HG03571 (cell line): Measurements from ENCODE around the gene WAPL.
"Not testable (repeated sequence)": the region's sequence is repeated elsewhere in the genome, so short reads cannot be mapped to it uniquely, and the experiment has no call there.

Source experiments
- ATAC-seq: cut with Tn5 transposase; IDR thresholded peaks from one replicate; pipeline ENCODE4 v1.9.1; 2021; ENCODE audit not compliant: unreplicated experiment

WAPL gene

DNA sequence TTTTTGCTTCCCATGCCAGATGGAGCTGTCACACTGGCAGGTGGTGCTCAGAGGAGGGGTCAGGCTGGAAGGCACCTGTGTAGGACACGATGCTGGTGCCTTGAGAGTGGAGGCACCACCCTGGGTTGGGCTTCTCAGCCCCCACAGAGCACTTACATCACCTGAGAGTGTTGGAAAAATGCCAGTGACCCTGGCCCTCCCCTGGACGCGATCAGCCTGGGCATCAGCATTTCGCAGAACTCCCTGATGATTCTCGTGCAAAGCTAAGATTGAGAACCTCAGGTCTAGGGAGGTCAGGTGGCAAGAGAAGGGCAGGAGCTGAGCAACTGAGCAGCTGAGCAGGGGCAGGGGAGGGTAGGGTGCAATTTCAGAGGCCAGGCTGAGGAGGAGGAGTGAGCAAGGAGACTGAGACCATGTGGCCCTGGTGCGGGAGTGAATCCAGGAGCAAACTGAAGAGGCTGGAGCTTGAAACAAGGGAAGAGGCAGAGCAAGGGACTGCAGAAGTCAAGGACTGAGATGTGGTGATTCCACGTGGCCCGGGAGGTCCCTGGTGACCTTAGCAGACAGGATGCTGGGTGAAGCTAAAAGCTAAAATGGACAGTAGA is 130.3 kb downstream of the WAPL start:
- ATAC-seq: no peak

DNA sequence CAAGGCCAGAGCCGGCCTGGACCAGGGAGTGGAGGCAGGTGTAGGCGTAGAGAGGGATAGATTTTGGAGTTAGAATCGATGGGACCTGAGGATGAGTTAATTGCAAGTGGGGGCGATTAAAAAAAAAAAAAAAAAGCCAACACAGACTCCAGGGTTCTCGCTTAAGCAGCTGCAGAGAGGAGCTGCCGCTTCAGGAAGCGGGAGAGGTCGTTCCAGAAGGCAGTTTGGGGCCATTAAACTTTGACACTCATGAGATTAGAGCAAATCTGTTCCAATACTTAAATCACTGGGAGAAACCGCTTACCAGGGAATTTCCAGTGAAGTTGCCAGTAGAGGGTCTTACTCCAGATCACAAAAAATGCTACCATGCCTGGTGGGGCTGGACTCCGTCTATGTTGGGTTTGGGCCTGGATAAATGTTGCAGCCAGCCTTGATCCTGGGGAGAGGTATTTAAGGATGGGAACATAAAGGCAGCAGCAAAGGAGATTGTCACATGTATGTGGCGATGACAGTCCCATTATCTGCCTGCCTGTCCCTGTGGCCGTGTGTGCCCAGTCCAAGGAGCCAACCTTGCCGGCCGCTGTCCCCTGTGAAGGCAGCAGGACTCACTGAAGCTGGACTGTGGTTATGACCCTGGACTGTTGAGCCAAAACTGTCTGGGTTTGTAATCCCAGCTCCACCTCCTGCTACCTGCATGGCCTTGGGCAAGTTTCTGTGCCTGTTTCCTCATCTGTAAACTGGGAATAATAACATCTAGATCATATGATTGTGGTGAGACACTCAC is 131.1 kb downstream of the WAPL start:
- ATAC-seq: no peak

DNA sequence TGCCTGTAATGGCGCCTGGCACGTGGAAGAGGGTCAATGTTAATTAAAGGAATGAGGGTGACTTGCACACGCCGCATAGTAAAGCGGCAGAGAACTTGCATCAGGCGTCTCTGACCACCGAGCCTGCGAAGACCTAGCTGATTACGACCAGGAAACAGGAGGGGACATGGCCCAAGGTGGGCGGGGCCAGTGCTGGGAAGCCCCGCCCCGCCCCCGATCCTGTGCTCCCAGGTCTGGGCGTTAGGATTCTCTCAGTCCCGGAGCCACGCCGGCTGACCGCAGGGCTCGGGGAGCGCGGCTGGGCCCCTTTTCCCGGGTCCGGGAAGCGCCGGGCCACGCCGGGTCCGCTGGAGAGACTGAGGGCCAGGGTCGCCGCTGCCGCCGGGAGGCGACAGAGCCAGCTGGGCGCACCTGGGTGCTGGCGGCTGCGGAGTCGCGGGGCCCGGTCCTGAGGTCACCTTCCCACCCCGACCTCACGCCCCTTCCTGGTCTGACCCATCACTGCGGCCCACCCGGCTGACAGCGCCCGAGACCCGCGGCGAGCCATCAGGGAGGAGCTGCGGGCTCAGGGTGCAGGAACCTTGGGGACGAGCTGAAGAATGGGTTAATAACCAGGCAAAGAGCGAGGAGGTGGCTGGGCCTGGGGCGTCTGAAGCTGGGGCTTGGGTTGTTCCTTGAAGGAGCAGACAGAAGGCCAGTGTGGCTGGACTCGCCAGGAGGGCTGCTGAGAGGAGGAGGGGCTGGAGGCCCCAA is 132.0 kb downstream of the WAPL start:
- peak; percentile 54 for ATAC-seq

DNA sequence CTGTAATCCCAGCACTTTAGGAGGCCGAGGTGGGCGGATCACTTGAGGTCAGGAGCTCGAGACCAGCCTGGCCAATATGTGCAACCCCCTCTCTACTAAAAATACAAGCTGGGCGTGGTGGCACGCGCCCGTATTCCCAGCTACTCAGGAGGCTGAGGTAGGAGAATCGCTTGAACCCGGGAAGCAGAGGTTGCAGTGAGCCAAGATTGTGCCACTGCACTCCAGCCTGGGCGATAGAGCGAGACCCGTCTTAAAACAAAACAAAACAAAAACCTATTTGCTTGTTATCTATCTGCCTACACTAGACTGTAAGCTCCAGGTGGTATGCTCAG is 132.5 kb downstream of the WAPL start:
- ATAC-seq: not testable (repeated sequence)

- no peak for ATAC-seq
These were observed 133.4 kb downstream of the WAPL start for GRCh38 chr10:86388119-86388704.

GRCh38 chr10:86387178-86387794 is 134.3 kb downstream of the WAPL start:
- ATAC-seq: no peak

DNA sequence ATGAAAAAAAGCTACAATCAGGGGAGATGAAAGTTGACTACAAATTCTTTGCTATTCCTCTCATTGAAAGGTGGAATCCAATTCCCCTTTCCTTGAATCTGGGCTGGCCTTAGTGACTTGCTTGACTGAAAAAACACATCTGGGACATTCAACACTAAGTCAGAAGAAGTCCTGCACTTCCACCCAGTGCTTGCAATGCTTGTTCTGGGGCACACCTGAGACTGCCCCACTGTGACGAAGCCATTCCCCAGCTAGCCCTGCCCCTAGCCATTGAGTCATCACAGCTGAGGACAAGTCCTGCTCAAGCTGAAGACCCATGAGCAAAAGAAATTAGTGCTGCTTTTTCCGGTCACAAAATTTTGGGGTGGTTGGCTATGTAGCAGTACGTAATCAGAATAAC is 135.8 kb downstream of the WAPL start:
- ATAC-seq: no peak
